OCI-LY7 (cell line): ENCODE measurements around the gene AUTS2. TPM values are rescaled to one million over a fixed set of nuclear protein-coding genes. Genes with fewer than 3 reads are reported as not detected.

Source experiments
- BruUV-seq: library from RNA; stranded (reverse); fragments of 400-500 nt; replicated peaks from 2 replicates; lab custom pipeline; 2021; lab: Mats Ljungman, UMichigan
- CTCF ChIA-PET: fragments of 300-600 bp; sonication (Branson Sonifier 250); formaldehyde crosslinking; loops from one replicate; lab custom pipeline; 2022; ENCODE audit warnings: antibody characterized with exemption; ENCODE audit not compliant: unreplicated experiment; lab: Charles Lee
- POLR2A ChIA-PET: fragments of 300-600 bp; sonication (Branson Sonifier 250); formaldehyde crosslinking; loops from one replicate; lab custom pipeline; 2022; ENCODE audit warnings: antibody characterized with exemption; lab: Charles Lee
- DNase-seq: peaks from one replicate; pipeline ENCODE4 v3.0.0-alpha.2; 2015; ENCODE audit warnings: low spot score
- H2AFZ ChIP-seq: fragments of 200-600 bp; sonication (generic), shearing (Covaris generic); 2 replicates; pipeline ENCODE4 v1.6.1; 2014; ENCODE audit warnings: mild to moderate bottlenecking, antibody characterized with exemption, low read length, moderate library complexity
- H3K27ac ChIP-seq: fragments of 200-600 bp; sonication (generic); 2 replicates; pipeline ENCODE4 v1.5.1; 2014; ENCODE audit warnings: mixed run types, low read depth, mild to moderate bottlenecking, moderate library complexity, low read length, inconsistent platforms; ENCODE audit not compliant: poor library complexity, severe bottlenecking
- H3K36me3 ChIP-seq: fragments of 200-600 bp; sonication (generic); 2 replicates; pipeline ENCODE4 v1.6.1; 2014; ENCODE audit warnings: mild to moderate bottlenecking, antibody characterized with exemption, low read length, moderate library complexity, mixed read lengths; ENCODE audit not compliant: insufficient read depth
- H3K4me1 ChIP-seq: fragments of 200-600 bp; sonication (generic); 2 replicates; pipeline ENCODE4 v1.5.1; 2014; ENCODE audit warnings: mild to moderate bottlenecking, low read length; ENCODE audit not compliant: insufficient read depth, poor library complexity, severe bottlenecking
- H3K4me2 ChIP-seq: fragments of 200-600 bp; sonication (generic); 2 replicates; pipeline ENCODE4 v1.6.1; 2014; ENCODE audit warnings: mild to moderate bottlenecking, low read length
- H3K4me3 ChIP-seq: fragments of 200-600 bp; sonication (generic); 2 replicates; pipeline ENCODE4 v1.5.1; 2014; ENCODE audit warnings: mild to moderate bottlenecking, low read depth, low read length; ENCODE audit not compliant: poor library complexity, severe bottlenecking
- H3K79me2 ChIP-seq: fragments of 200-600 bp; sonication (generic); 2 replicates; pipeline ENCODE4 v1.6.1; 2016; ENCODE audit warnings: low read depth, mild to moderate bottlenecking, low read length, moderate library complexity, mixed read lengths; ENCODE audit not compliant: insufficient read depth
- H3K9me2 ChIP-seq: fragments of 200-600 bp; sonication (generic); 2 replicates; pipeline ENCODE4 v1.6.1; 2016; ENCODE audit warnings: mild to moderate bottlenecking, low read length, mixed read lengths; ENCODE audit not compliant: insufficient read depth
- H3K9me3 ChIP-seq: fragments of 200-600 bp; sonication (generic); 2 replicates; pipeline ENCODE4 v1.6.1; 2014; ENCODE audit warnings: mild to moderate bottlenecking, mixed run types, low read length, mixed read lengths
- H4K20me1 ChIP-seq: fragments of 200-600 bp; sonication (generic); 2 replicates; pipeline ENCODE4 v1.6.1; 2014; ENCODE audit warnings: mild to moderate bottlenecking, antibody characterized with exemption, low read length, moderate library complexity, mixed read lengths; ENCODE audit not compliant: insufficient read depth
- CTCF ChIP-seq: fragments of 200-600 bp; sonication (generic); conservative IDR thresholded peaks from 2 replicates; pipeline ENCODE4 v1.5.1; 2014; ENCODE audit warnings: mild to moderate bottlenecking, antibody characterized with exemption, low read length, moderate library complexity, mixed read lengths
- EZH2phosphoT487 ChIP-seq: fragments of 200-600 bp; sonication (generic); IDR thresholded peaks from 2 replicates; pipeline ENCODE4 v1.6.1; 2018; ENCODE audit warnings: low read depth, borderline replicate concordance, mild to moderate bottlenecking, mixed run types, antibody characterized with exemption, low read length, moderate library complexity, mixed read lengths
- intact Hi-C: fragments of 100-400 bp; cut with micrococcal nuclease; formaldehyde crosslinking; loops from one replicate; pipeline ENCODE4 v1.10.0; 2022; ENCODE audit not compliant: unreplicated experiment
- total RNA-seq, 2 experiments: library from RNA; depleted of rRNA in 1 of 2; stranded (reverse); fragments of >200 nt in 1 of 2; shearing (Covaris generic) in 1 of 2; gene quantifications; 2 replicates each; pipeline ENCODE4 v1.2.3, GENCODE V29; 2014 to 2022

AUTS2 gene
- total RNA-seq, 2 experiments from 2014 or later, result 37.9 to 78.5 TPM

GRCh38 chr7:70834424-70834823 is 1236.1 kb downstream of the AUTS2 start:
- Histone ChIP-seq H3K36me3 (no peaks in the 10 kb centered on the region), H3K79me2 (no peaks in the 10 kb centered on the region), H3K9me2 (no peaks in the 10 kb centered on the region), H3K4me1 (no peaks in the 10 kb centered on the region), H3K4me2 (no peak overlapping the region), H3K4me3 (no peak overlapping the region), H3K27ac (no peak overlapping the region), H4K20me1 (no peaks in the 10 kb centered on the region), H2AFZ (no peak overlapping the region), H3K9me3 (no peaks in the 10 kb centered on the region)
- no peak for DNase-seq
- no TSS peak for BruUV-seq
- intact Hi-C loops, result no loop called here
- ChIA-PET CTCF (no interaction called here), POLR2A (no interaction called here)
- TF ChIP-seq EZH2phosphoT487, result no peak
- TF ChIP-seq CTCF, result no peak

- DNase-seq, result no peak
- H3K27ac ChIP-seq, result no peak overlapping the region
- CTCF ChIA-PET, result no interaction called here
- H3K4me3 ChIP-seq, result no peak overlapping the region
- no peak overlapping the region for H2AFZ ChIP-seq
- no peak overlapping the region for H3K4me2 ChIP-seq
- TF ChIP-seq EZH2phosphoT487 (no peak), CTCF (no peak)
- no peaks in the 10 kb centered on the region for H3K36me3 ChIP-seq
- H3K9me3 ChIP-seq, result no peaks in the 10 kb centered on the region
- intact Hi-C loops, result no loop called here
- H3K9me2 ChIP-seq, result no peaks in the 10 kb centered on the region
- BruUV-seq, result no TSS peak
- H4K20me1 ChIP-seq, result no peaks in the 10 kb centered on the region
- H3K4me1 ChIP-seq, result no peaks in the 10 kb centered on the region
- POLR2A ChIA-PET, result no interaction called here
- no peaks in the 10 kb centered on the region for H3K79me2 ChIP-seq
Measured at GRCh38 chr7:70835658-70836057, 1237.4 kb downstream of the AUTS2 start.

DNA sequence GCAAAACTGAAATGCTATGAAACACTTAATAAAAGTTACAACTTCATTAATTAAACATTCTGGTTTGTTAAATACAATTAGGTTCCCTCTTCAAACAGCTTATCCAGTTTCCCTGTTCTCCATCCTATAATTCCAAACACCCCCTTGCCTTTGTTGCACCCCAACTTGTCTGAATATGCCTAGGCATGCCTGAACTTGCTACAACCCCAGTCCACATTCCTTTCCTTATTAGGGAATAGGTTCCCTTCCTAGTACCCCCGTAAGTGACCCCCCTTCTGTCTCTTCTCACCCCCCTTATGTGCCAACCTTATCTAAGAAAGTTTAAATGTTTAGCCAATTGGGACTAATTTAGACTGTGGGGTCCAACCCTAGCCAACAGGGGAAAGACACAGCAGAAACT is 1238.0 kb downstream of the AUTS2 start:
- BruUV-seq, result no TSS peak
- Histone ChIP-seq H3K9me2 (no peaks in the 10 kb centered on the region), H3K4me2 (no peak overlapping the region), H4K20me1 (no peaks in the 10 kb centered on the region), H3K4me1 (no peaks in the 10 kb centered on the region), H3K27ac (no peak overlapping the region), H3K36me3 (no peaks in the 10 kb centered on the region), H3K79me2 (no peaks in the 10 kb centered on the region), H3K9me3 (no peaks in the 10 kb centered on the region), H3K4me3 (no peak overlapping the region), H2AFZ (no peak overlapping the region)
- DNase-seq, result no peak
- intact Hi-C loops, result no loop called here
- CTCF ChIA-PET, result no interaction called here
- TF ChIP-seq EZH2phosphoT487 (no peak), CTCF (no peak)
- POLR2A ChIA-PET, result no interaction called here
